Ovary (tissue), 3 donors: ENCODE data around the gene SLC1A5.

Source experiments
- CTCF ChIP-seq, 3 donors: fragments of 450-650 bp in 2 of 3; fragments of 200-600 bp in 1 of 3; IDR thresholded peaks; one replicate each; pipeline versions ENCODE4 v1.5.1 to v1.8.0; 2016 to 2022; ENCODE audit warnings: antibody characterized with exemption in 3 of 3, mild to moderate bottlenecking in 1 of 3
- EP300 ChIP-seq: sonication (generic); formaldehyde crosslinking; IDR thresholded peaks from one replicate; pipeline ENCODE4 v1.6.1; 2017; ENCODE audit warnings: antibody characterized with exemption
- donor health status: DM: no; HTN: no; CAD: no.

- TF ChIP-seq CTCF (IDR thresholded peaks at IDR 0.05) (no peak), EP300 (no peak)
Measured at GRCh38 chr19:46803555-46803954, 15.2 kb upstream of the SLC1A5 start.
